HUES6 (cell line): ENCODE measurements around the gene ASIC1.

ENCODE experiments used
- H3K27ac ChIP-seq: 2 replicates; pipeline ENCODE4 v1.7.0; 2013; ENCODE audit warnings: low read depth, mild to moderate bottlenecking, low read length, inconsistent platforms
- H3K27me3 ChIP-seq: 2 replicates; pipeline ENCODE4 v1.6.1; 2013; ENCODE audit warnings: low read length; ENCODE audit not compliant: control insufficient read depth, insufficient read depth
- H3K36me3 ChIP-seq: 2 replicates; pipeline ENCODE4 v1.6.1; 2013; ENCODE audit warnings: low read length; ENCODE audit not compliant: control insufficient read depth, insufficient read depth
- H3K4me1 ChIP-seq: 2 replicates; pipeline ENCODE4 v1.6.1; 2013; ENCODE audit warnings: low read length; ENCODE audit not compliant: control insufficient read depth, insufficient read depth
- H3K4me3 ChIP-seq: 2 replicates; pipeline ENCODE4 v1.5.1; 2013; ENCODE audit warnings: low read depth, low read length
- H3K9ac ChIP-seq: one replicate; pipeline ENCODE4 v1.6.1; 2013; ENCODE audit warnings: mild to moderate bottlenecking, low read length
- H3K9me3 ChIP-seq: 2 replicates; pipeline ENCODE4 v1.6.1; 2013; ENCODE audit warnings: low read depth, low read length; ENCODE audit not compliant: control insufficient read depth, insufficient read depth

ASIC1 gene

DNA sequence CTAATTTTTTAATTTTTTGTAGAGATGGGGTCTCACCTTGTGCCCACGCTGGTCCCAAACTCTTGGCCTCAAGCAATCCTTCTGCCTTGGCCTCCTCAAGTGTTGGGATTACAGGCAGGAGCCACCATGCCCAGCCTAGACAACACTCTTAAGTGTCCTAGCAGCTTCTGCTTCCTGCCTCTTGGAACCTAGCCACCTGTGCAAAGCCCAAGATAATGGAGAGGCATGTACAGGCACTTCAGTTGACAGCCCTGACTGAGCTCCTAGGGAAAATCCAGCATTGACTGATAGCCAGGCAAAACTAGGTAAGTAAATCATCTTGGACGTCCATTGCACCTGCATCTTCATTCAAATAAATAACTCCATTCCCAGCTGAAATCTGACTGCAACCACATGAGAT, 70.2 kb downstream of the ASIC1 start:
- no peaks in the 10 kb centered on the region for H3K9me3 ChIP-seq
- H3K36me3 ChIP-seq = peaks cover 50% of the 10 kb centered on the region

DNA sequence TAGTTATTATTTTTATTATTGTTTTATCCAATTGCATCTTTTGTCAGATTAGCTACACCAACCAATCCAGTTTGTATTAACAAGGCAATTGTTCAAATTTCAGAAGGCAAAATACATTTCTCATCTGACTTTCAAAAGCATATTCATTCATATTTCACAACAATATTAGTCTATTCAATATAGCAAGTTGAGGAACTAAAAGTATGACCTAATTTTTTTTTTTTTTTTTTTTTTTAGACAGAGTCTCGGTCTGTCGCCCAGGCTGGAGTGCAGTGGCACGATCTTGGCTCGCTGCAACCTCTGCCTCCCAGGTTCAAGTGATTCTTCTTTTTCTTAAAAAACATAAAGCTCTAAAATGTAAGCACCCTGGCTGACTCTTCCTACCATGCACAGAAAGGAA, 71.9 kb downstream of the ASIC1 start:
- Histone ChIP-seq H3K27me3 (no peaks in the 10 kb centered on the region), H3K36me3 (peaks cover 63% of the 10 kb centered on the region), H3K4me3 (no peak overlapping the region), H3K9ac (no peak overlapping the region), H3K9me3 (no peaks in the 10 kb centered on the region), H3K27ac (no peak overlapping the region), H3K4me1 (no peaks in the 10 kb centered on the region)

More for the DNA sequence above, 70.2 kb downstream of the ASIC1 start:
- Histone ChIP-seq H3K4me1 (no peaks in the 10 kb centered on the region), H3K4me3 (no peak overlapping the region), H3K27ac (no peak overlapping the region), H3K9ac (no peak overlapping the region), H3K27me3 (no peaks in the 10 kb centered on the region)

DNA sequence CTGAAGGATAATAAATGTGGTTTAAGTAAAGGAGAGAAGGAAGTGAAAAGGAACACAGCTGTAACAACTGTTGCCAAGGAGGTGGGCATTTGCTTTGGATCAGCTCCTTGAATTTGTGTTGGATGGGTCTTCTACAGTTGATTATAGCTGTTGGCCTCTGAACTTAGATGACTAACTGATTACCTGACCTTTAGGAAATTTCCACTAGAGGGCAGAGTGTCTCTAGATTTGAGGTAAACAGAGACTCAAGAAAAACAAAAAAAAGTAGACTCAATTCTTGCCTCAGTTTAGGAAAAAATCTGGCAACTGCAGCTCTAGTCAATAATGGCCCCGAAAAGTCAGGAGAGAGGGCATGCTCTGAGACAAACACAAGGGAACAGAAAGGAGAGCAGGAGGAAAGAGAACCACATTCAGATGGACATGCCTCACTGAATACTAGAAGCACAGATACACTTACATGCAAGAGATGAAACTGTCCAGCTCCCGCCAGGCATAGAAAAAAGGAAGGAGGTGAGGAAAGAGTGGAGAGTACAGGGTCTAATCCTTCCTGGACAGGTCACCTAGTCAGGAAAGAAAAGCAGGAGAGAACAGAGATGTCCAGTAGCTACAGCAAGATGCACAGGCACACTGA, 75.2 kb downstream of the ASIC1 start:
- Histone ChIP-seq H3K36me3 (peaks cover 83% of the 10 kb centered on the region), H3K4me1 (no peaks in the 10 kb centered on the region)

More for the DNA sequence above, 75.2 kb downstream of the ASIC1 start:
- no peaks in the 10 kb centered on the region for H3K9me3 ChIP-seq
- no peaks in the 10 kb centered on the region for H3K27me3 ChIP-seq
- no peak overlapping the region for H3K4me3 ChIP-seq
- H3K27ac ChIP-seq = no peak overlapping the region
- no peak overlapping the region for H3K9ac ChIP-seq
